ENCODE measurements around the gene DOK6.

Gene DOK6

DNA sequence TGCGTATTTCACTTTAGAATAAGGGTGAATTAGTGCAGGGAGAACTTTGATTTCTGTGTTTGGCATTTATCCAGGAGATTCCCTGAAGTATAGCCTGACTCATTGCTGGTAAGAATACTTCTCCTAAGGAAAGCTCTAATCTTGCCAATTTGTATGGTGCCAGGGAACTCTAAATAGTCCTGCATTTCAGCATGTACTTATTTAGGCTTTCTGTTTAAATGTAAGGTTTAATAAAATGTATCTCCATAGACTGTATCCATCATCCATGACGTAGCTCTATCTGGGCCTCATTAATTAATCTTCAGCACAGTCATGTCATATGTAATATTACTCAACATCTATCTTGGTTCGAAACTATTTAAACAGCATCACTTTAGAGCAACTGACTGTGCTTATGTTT, 127.7 kb downstream of the DOK6 start:
- TF ChIP-seq, protein P1, sequence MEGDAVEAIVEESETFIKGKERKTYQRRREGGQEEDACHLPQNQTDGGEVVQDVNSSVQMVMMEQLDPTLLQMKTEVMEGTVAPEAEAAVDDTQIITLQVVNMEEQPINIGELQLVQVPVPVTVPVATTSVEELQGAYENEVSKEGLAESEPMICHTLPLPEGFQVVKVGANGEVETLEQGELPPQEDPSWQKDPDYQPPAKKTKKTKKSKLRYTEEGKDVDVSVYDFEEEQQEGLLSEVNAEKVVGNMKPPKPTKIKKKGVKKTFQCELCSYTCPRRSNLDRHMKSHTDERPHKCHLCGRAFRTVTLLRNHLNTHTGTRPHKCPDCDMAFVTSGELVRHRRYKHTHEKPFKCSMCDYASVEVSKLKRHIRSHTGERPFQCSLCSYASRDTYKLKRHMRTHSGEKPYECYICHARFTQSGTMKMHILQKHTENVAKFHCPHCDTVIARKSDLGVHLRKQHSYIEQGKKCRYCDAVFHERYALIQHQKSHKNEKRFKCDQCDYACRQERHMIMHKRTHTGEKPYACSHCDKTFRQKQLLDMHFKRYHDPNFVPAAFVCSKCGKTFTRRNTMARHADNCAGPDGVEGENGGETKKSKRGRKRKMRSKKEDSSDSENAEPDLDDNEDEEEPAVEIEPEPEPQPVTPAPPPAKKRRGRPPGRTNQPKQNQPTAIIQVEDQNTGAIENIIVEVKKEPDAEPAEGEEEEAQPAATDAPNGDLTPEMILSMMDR (IDR thresholded peaks at IDR 0.05; ENCODE audit: insufficient read depth, missing control alignments), result no peak
- FAIRE-seq (no peak), DNase-seq (ENCODE audit: insufficient read length, low spot score) (no peak)

DNA sequence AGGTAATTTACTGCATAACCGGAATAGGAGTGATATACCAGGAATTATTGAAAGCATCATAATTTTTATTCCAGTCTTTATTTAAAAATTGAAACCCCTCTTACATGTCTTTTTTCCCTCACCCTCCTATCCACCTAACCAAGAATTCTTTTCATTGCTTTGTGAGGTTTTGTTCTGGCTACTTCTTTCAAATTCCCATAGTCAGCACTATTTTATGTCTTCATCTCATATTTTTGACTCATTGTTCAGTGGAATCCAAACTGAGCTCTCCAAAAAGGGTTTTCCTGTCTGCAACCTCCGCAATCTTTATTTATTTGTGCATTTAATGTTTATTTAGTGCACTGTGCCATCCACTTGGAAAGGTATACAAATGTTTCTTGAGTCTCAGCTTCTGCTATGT, 128.5 kb downstream of the DOK6 start:
- TF ChIP-seq, protein P1 (IDR thresholded peaks at IDR 0.05; ENCODE audit: insufficient read depth, missing control alignments), result no peak
- DNase-seq (ENCODE audit: insufficient read length, low spot score) (no peak), FAIRE-seq (no peak)

DNA sequence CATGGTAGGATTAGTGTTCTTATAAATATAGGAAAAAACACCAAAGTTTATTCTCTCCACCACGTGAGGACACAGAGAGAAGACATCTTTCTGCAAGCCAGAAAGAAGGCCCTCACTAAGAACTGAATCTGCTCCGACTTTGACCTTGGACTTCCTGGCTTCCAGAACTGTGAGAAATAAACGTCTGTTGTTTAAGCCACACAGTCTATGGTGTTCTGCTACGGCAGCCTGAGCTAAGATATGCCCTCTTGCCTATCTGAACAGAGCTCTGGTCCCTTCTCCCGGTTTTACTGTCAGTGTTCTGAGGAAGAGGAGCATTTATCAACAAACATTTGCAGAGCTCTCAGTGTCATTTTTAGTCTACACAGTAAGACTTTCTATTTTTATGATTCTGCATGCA, 131.3 kb downstream of the DOK6 start:
- FAIRE-seq (no peak), DNase-seq (ENCODE audit: insufficient read length, low spot score) (no peak)
- TF ChIP-seq, protein P1 (IDR thresholded peaks at IDR 0.05; ENCODE audit: insufficient read depth, missing control alignments), result no peak

DNA sequence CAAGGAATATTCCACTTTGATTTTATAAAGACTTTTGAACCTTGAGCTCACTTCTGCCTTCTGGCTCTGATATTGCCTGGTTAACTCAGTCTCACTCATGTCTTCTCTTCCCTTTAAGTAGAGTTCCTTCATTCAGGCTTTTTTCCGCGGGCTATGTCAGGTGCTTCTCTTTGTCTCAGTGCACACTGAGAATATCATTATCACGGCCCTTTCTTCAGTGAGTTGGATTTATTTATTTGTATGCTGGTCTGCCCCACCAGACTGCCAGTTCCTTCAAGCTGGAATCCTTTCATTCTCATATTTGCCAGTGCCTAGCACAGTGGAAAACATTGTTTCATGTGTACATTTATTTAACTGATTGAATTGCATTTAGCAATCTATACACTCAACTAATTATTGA, 136.5 kb downstream of the DOK6 start:
- FAIRE-seq, result no peak
- DNase-seq (ENCODE audit: insufficient read length, low spot score), result no peak
- TF ChIP-seq, protein P1 (IDR thresholded peaks at IDR 0.05; ENCODE audit: insufficient read depth, missing control alignments), result no peak

DNA sequence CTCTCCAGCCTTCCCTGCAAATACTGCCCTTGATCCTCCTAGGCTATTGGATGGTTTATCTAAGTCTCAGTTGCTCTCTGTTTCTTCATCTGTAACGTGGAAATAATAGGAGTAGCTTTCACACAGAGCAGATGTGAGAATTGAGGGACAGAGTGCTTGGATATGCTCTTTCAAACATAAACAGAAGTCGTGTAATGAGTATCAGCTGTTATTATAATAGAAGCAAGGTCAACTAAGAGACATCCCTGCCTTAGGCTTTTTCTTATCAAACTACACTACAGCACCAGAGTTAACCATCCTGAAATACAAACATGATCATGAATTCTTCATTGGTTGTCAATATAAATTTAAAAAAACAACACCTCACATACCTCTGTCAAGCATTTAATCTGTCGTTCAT, 138.2 kb downstream of the DOK6 start:
- TF ChIP-seq, protein P1 (IDR thresholded peaks at IDR 0.05; ENCODE audit: insufficient read depth, missing control alignments), result no peak
- FAIRE-seq, result no peak
- no peak for DNase-seq (ENCODE audit: insufficient read length, low spot score)

DNA sequence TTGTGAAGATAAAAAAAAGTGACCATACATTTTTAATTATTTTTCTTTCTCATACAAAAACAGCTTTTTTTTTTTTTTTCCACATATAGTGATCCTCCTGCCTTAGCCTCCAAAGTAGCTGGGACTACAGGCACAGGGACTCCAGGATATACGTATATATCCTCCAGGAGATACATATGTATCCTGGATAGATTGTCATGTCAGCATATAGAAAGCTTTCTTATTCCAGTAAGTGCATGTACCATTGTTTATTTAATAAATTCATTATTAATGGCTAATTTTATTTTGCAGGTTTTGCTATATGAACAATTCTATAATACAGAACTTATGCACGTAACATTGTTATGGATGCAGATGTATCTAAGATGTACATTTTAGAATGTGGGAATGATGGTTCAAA, 138.7 kb downstream of the DOK6 start:
- no peak for DNase-seq (ENCODE audit: insufficient read length, low spot score)
- TF ChIP-seq, protein P1 (IDR thresholded peaks at IDR 0.05; ENCODE audit: insufficient read depth, missing control alignments), result no peak
- no peak for FAIRE-seq

DNA sequence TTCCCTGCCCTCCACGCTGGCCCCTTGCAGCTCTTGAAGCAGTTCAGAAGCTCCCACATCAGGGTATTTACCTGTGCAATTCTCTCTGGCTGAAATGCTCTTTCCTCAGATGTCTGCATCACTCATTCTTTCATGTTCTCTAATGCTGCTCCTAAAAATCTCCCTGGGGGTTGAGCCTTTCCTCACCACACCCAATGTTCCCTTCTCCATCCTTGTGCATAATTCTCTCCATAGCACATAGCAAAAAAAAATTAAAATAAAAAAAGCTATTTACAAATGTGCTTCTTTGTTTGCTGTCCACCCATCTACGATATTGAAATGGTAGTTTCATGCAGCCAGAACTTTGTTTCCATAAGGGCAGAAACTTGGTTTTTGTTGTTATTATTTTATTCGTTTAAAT, 155.5 kb downstream of the DOK6 start:
- no peak for DNase-seq (ENCODE audit: insufficient read length, low spot score)
- FAIRE-seq, result no peak
- TF ChIP-seq, protein P1 (IDR thresholded peaks at IDR 0.05; ENCODE audit: insufficient read depth, missing control alignments), result no peak

Data from D721Med (cell line).